ENCODE data around the gene MINK1. TPM values are rescaled to one million over a fixed set of nuclear protein-coding genes. Genes with fewer than 3 reads are reported as not detected.
A peak's percentile ranks its signal among the peaks of the same experiment; 100 is the strongest.

The MINK1 gene
- total RNA-seq, 2 donors from 2014 or later: 44.0 to 45.0 TPM

DNA sequence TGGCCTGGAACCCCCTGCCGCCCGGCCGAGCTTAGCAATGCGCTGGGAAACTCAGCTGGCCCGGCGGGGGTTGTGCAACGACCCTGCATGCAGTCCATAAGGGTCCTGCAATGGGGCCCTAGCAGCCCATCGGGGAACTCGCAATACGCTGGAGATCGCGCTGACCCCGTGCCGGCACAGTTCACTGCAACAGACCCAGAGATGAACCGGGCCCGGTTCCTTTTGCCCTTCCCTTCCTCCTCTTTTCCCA is 106.3 kb downstream of the MINK1 start:
- peaks cover 22% of the 10 kb centered on the region for H3K36me3 ChIP-seq
- H3K4me3 ChIP-seq: peak overlapping the region; percentile 92
- TF ChIP-seq, protein P1, sequence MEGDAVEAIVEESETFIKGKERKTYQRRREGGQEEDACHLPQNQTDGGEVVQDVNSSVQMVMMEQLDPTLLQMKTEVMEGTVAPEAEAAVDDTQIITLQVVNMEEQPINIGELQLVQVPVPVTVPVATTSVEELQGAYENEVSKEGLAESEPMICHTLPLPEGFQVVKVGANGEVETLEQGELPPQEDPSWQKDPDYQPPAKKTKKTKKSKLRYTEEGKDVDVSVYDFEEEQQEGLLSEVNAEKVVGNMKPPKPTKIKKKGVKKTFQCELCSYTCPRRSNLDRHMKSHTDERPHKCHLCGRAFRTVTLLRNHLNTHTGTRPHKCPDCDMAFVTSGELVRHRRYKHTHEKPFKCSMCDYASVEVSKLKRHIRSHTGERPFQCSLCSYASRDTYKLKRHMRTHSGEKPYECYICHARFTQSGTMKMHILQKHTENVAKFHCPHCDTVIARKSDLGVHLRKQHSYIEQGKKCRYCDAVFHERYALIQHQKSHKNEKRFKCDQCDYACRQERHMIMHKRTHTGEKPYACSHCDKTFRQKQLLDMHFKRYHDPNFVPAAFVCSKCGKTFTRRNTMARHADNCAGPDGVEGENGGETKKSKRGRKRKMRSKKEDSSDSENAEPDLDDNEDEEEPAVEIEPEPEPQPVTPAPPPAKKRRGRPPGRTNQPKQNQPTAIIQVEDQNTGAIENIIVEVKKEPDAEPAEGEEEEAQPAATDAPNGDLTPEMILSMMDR (IDR thresholded peaks at IDR 0.05): no peak
- ATAC-seq (ENCODE audit: insufficient number of reproducible peaks, low FRiP score, low read depth) (no peak), DNase-seq (ENCODE audit: low spot score) (no peak)
- H3K27ac ChIP-seq: peak overlapping the region; percentile 76 to 95
- no peaks in the 10 kb centered on the region for H3K27me3 ChIP-seq (replicated peaks; ENCODE audit: insufficient read depth)
- H3K4me1 ChIP-seq (ENCODE audit: control insufficient read depth in 1 of 2, low read depth in 2 of 2): peaks cover 21 to 54% of the 10 kb centered on the region in 2 donors
- no peaks in the 10 kb centered on the region for H3K9me3 ChIP-seq

DNA sequence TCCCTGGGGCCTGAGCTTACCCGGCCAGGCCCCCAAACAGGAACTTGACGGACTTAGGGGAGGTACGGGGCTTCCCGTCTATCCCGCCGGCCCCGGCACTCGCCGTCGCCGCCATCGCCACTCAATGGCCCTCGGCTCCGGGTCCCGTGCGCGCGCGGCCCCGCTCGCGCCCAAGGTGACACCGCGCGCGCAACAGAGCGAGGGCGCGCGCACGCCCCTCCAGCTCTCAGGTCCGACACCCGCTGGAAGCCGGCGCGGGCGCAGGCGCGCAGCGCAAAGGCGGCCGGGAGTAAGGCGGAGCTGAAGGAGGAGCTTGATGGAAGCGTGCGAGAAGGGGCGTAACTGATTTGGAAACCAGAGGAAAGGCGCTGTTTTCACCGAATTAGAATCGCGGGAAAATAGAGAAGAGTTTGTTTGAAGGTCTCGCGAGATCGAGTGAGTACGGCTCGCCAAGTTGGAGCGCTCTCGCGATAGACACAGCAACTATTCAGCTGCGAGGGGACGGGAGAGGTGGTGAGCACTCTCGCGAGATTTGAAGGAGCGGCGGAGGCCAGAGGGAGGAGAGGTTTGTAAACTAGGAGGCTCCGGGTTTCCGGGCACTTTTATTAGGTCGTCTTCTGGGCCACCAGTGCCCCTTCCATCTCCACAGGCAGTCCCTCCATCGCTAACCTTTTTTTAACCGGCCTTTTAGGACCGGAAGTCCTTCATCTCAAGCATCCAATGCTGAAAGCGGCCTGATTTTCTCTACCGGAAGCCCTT is 106.8 kb downstream of the MINK1 start, which contains the start of the genes RNF167 and SLC25A11:
Gene RNF167 (plus strand): TSS at position 473 of the 759 bp plus-strand sequence. CDS start 642 bp downstream, outside the sequence.
Gene SLC25A11 (minus strand): TSS at position 251 of the 759 bp plus-strand sequence. CDS start 136 bp downstream, at position 115.
- TF ChIP-seq, protein P1 (IDR thresholded peaks at IDR 0.05): peak; percentile 16
- peak within 1 kb of the TSS; percentile 92 for H3K4me3 ChIP-seq
- no peaks in the 10 kb centered on the region for H3K9me3 ChIP-seq
- peak within 1 kb of the TSS; percentile 76 to 95 for H3K27ac ChIP-seq
- peaks cover 22% of the 10 kb centered on the region for H3K36me3 ChIP-seq
- no peaks in the 10 kb centered on the region for H3K27me3 ChIP-seq (replicated peaks; ENCODE audit: insufficient read depth)
- peak; percentile 95 for ATAC-seq (ENCODE audit: insufficient number of reproducible peaks, low FRiP score, low read depth)
- peak; percentile 88 for DNase-seq (ENCODE audit: low spot score)
- peaks cover 26 to 56% of the 10 kb centered on the region in 2 donors for H3K4me1 ChIP-seq (ENCODE audit: control insufficient read depth in 1 of 2, low read depth in 2 of 2)

DNA sequence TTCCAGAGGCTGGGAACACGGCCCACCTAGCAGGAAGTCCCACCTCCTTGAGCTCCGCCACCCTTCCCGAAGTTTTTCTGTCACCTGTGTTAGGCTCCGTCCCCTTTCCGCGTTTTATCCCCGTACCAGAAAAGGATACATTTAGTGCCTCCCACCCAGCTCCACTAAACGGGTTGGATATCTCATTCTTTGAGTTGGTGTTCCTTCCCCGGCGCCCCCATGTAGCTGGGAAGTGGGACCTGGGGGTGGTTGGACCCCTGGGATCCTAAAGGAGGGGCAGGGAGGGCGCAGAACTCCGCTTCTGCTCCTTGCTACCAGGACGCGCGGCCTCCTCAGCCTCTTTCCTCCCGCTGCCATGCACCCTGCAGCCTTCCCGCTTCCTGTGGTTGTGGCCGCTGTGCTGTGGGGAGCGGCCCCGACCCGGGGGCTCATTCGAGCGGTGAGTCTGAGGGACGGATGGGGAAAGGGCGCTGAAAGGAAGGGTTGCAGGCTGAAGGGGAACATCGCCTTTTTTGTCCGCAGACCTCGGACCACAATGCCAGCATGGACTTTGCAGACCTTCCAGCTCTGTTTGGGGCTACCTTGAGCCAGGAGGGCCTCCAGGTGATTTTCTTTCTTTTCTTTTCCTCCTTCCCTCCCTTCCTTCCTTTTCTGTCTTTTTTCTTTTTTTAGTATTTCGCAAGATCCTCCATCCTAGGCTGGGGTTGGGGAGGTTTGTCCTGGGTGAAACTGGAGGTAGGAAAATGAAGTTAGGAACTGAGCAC is 107.6 kb downstream of the MINK1 start:
- no peaks in the 10 kb centered on the region for H3K9me3 ChIP-seq
- TF ChIP-seq, protein P1 (IDR thresholded peaks at IDR 0.05): no peak
- no peak for DNase-seq (ENCODE audit: low spot score)
- H3K4me3 ChIP-seq: peak overlapping the region; percentile 92
- H3K27me3 ChIP-seq (replicated peaks; ENCODE audit: insufficient read depth): no peaks in the 10 kb centered on the region
- no peak for ATAC-seq (ENCODE audit: insufficient number of reproducible peaks, low FRiP score, low read depth)
- peak overlapping the region; percentile 76 to 95 for H3K27ac ChIP-seq
- peaks cover 25% of the 10 kb centered on the region for H3K36me3 ChIP-seq
- peaks cover 34 to 64% of the 10 kb centered on the region in 2 donors for H3K4me1 ChIP-seq (ENCODE audit: control insufficient read depth in 1 of 2, low read depth in 2 of 2)

DNA sequence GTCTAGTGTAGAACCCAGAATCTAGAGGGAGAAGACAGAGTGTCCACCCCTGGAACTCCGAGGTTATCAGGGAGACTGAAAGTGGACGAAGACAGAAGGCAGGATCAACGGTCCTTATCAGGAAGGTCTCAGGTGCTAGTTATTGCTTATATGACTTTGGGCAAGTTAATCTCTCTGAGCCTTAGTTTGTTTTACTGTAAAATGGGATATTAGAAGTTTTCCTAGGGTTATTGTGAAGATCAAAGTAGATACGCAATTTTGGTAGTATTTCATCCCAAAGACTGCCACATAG is 108.1 kb downstream of the MINK1 start:
- DNase-seq (ENCODE audit: low spot score) (no peak), ATAC-seq (ENCODE audit: insufficient number of reproducible peaks, low FRiP score, low read depth) (no peak)
- no peaks in the 10 kb centered on the region for H3K9me3 ChIP-seq
- H3K27me3 ChIP-seq (replicated peaks; ENCODE audit: insufficient read depth): no peaks in the 10 kb centered on the region
- H3K4me1 ChIP-seq (ENCODE audit: control insufficient read depth in 1 of 2, low read depth in 2 of 2): peaks cover 38 to 69% of the 10 kb centered on the region in 2 donors
- TF ChIP-seq, protein P1 (IDR thresholded peaks at IDR 0.05): no peak
- H3K36me3 ChIP-seq: peaks cover 24% of the 10 kb centered on the region
- peak overlapping the region; percentile 76 to 95 for H3K27ac ChIP-seq
- peak overlapping the region; percentile 92 for H3K4me3 ChIP-seq

DNA sequence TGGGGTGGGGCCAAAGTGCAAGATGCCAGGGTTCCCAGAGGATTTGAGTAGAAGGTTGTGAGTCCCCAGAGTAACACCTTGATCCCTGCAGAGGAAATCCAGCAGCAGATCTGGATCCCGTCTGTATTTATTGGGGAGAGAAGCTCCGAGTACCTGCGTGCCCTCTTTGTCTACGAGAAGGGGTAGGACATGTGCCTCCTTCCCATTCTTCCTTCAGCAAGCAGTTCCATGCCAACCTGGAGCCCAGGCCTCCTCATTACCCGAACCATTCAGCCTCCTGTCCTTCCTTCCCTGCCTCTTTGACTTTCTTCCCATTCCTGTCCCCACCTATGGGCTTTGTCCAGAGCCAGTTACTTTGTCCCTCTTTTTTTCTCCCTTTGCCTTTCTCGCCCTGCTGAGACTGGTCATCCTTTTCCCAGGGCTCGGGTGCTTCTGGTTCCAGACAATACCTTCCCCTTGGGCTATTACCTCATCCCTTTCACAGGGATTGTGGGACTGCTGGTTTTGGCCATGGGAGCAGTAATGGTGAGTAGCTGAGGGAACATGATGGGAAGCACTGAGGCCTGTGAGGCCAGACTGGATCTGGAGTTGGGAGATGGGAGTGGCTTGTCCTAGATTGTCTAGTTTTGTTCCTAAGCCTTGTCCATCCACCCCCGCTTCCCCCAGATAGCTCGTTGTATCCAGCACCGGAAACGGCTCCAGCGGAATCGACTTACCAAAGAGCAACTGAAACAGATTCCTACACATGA is 109.8 kb downstream of the MINK1 start:
- peaks cover 7% of the 10 kb centered on the region for H3K36me3 ChIP-seq
- TF ChIP-seq, protein P1 (IDR thresholded peaks at IDR 0.05): no peak
- no peak for ATAC-seq (ENCODE audit: insufficient number of reproducible peaks, low FRiP score, low read depth)
- peaks cover 39 to 73% of the 10 kb centered on the region in 2 donors for H3K4me1 ChIP-seq (ENCODE audit: control insufficient read depth in 1 of 2, low read depth in 2 of 2)
- no peaks in the 10 kb centered on the region for H3K9me3 ChIP-seq
- H3K27me3 ChIP-seq (replicated peaks; ENCODE audit: insufficient read depth): no peaks in the 10 kb centered on the region
- DNase-seq (ENCODE audit: low spot score): no peak
- peak overlapping the region in 1 of 2 donors; percentile 50 for H3K27ac ChIP-seq
- no peak overlapping the region for H3K4me3 ChIP-seq

Data from thoracic aorta (tissue), 2 donors.